H1 (cell line): ENCODE results near the gene RHOU. TPM values are rescaled to one million over a fixed set of nuclear protein-coding genes. Genes with fewer than 3 reads are reported as not detected.

Source experiments
- CTCF ChIA-PET: fragments of 300-600 bp; sonication (Branson Sonifier 250); formaldehyde crosslinking; loops from one replicate; lab custom pipeline; 2021; ENCODE audit not compliant: partially characterized antibody; lab: Charles Lee
- POLR2A ChIA-PET: fragments of 300-600 bp; sonication (Branson Sonifier 250); formaldehyde crosslinking; loops from one replicate; lab custom pipeline; 2021; ENCODE audit warnings: inconsistent platforms; ENCODE audit not compliant: partially characterized antibody; lab: Charles Lee
- DNase-seq, 2 experiments: peaks; one replicate each; pipeline versions ENCODE4 v3.0.0 to v3.0.0-alpha.2; 2010 to 2022; ENCODE audit warnings: low spot score in 2 of 2, low read depth in 1 of 2, mixed read lengths in 1 of 2
- FAIRE-seq: peaks from 2 replicates; lab custom pipeline; 2011; peaks lifted over from hg19 to GRCh38; lab: Jason Lieb, UNC
- H2AFZ ChIP-seq: 2 replicates; pipeline ENCODE4 v1.8.1; 2012; ENCODE audit warnings: low read length, inconsistent platforms
- H2AK5ac ChIP-seq: 2 replicates; pipeline ENCODE4 v1.6.1; 2013; ENCODE audit warnings: low read depth, low read length
- H2BK120ac ChIP-seq: replicated peaks from 2 replicates; pipeline ENCODE3; 2013; ENCODE audit warnings: low read depth, low read length, inconsistent platforms
- H2BK12ac ChIP-seq: 2 replicates; pipeline ENCODE4 v1.6.1; 2013; ENCODE audit warnings: low read depth, low read length
- H2BK15ac ChIP-seq: 2 replicates; pipeline ENCODE4 v1.6.1; 2013; ENCODE audit warnings: low read length
- H2BK20ac ChIP-seq: 2 replicates; pipeline ENCODE4 v1.6.1; 2013; ENCODE audit warnings: low read length
- H2BK5ac ChIP-seq: 2 replicates; pipeline ENCODE4 v1.6.1; 2013; ENCODE audit warnings: low read depth, low read length
- H3K14ac ChIP-seq: 2 replicates; pipeline ENCODE4 v1.6.1; 2013; ENCODE audit warnings: inconsistent platforms; ENCODE audit not compliant: insufficient read length
- H3K18ac ChIP-seq: 2 replicates; pipeline ENCODE4 v1.6.1; 2013; ENCODE audit warnings: low read length; ENCODE audit errors: extremely low read depth
- H3K23ac ChIP-seq: 2 replicates; pipeline ENCODE4 v1.6.1; 2013; ENCODE audit warnings: inconsistent platforms; ENCODE audit not compliant: insufficient read length
- H3K23me2 ChIP-seq: 2 replicates; pipeline ENCODE4 v1.6.1; 2013; ENCODE audit warnings: low read depth, low read length
- H3K27ac ChIP-seq: 2 replicates; pipeline ENCODE4 v1.6.1; 2011; ENCODE audit warnings: low read depth, low read length, inconsistent platforms
- H3K27me3 ChIP-seq, 4 experiments: replicated peaks in 1 of 4; 1 replicate in 1 of 4; 2 replicates in 3 of 4; pipeline versions ENCODE4 v1.6.1 to v1.8.1; 2011 to 2013; ENCODE audit warnings: low read length in 3 of 4, mild to moderate bottlenecking in 3 of 4, inconsistent platforms in 2 of 4, mixed read lengths in 2 of 4, moderate library complexity in 1 of 4; ENCODE audit not compliant: control insufficient read depth in 3 of 4, insufficient read depth in 3 of 4; ENCODE audit errors: extremely low read depth in 1 of 4
- H3K36me3 ChIP-seq, 4 experiments: 2 replicates each; pipeline versions ENCODE4 v1.6.1 to v1.8.1; 2011 to 2013; ENCODE audit warnings: mild to moderate bottlenecking in 4 of 4, low read length in 3 of 4, moderate library complexity in 2 of 4, control low read depth in 1 of 4, inconsistent platforms in 1 of 4; ENCODE audit not compliant: insufficient read depth in 4 of 4, control insufficient read depth in 2 of 4
- H3K4ac ChIP-seq: replicated peaks from 2 replicates; pipeline ENCODE3; 2013; ENCODE audit warnings: low read length, low read depth, mixed read lengths, inconsistent platforms; ENCODE audit not compliant: insufficient read length
- H3K4me1 ChIP-seq, 4 experiments: replicated peaks in 1 of 4; 1 replicate in 1 of 4; 2 replicates in 3 of 4; pipeline versions ENCODE4 v1.6.1 to v1.8.1; 2011 to 2013; ENCODE audit warnings: low read length in 3 of 4, inconsistent platforms in 2 of 4, mixed read lengths in 1 of 4; ENCODE audit not compliant: insufficient read depth in 4 of 4, control insufficient read depth in 3 of 4
- H3K4me2 ChIP-seq, 2 experiments: 2 replicates each; pipeline versions ENCODE4 v1.6.1 to v1.8.1; 2011 to 2013; ENCODE audit warnings: low read depth in 2 of 2, low read length in 2 of 2, control low read depth in 1 of 2, inconsistent platforms in 1 of 2, mild to moderate bottlenecking in 1 of 2; ENCODE audit not compliant: insufficient read depth in 1 of 2
- H3K4me3 ChIP-seq, 4 experiments: fragments of 200-600, 300-600 bp in 1 of 4; sonication (generic), shearing (Covaris generic), sonication (Bioruptor Twin) in 1 of 4; 2 replicates each; pipeline versions ENCODE4 v1.5.1 to v1.8.1; 2011 to 2016; ENCODE audit warnings: low read length in 4 of 4, low read depth in 3 of 4, control low read depth in 2 of 4, inconsistent platforms in 2 of 4, mild to moderate bottlenecking in 2 of 4, mixed read lengths in 1 of 4, moderate library complexity in 1 of 4; ENCODE audit not compliant: insufficient read depth in 2 of 4; ENCODE audit errors: extremely low read depth in 1 of 4
- H3K56ac ChIP-seq: replicated peaks from 2 replicates; pipeline ENCODE3; 2013; ENCODE audit warnings: low read depth, mild to moderate bottlenecking, mixed read lengths, low read length, inconsistent platforms; ENCODE audit not compliant: insufficient read length
- H3K79me1 ChIP-seq: 2 replicates; pipeline ENCODE4 v1.6.1; 2013; ENCODE audit warnings: low read depth, low read length, control low read depth
- H3K79me2 ChIP-seq, 2 experiments: 2 replicates each; pipeline versions ENCODE4 v1.6.1 to v1.8.1; 2012 to 2013; ENCODE audit warnings: low read length in 2 of 2, mild to moderate bottlenecking in 2 of 2, inconsistent platforms in 1 of 2; ENCODE audit not compliant: insufficient read depth in 2 of 2, control insufficient read depth in 1 of 2
- H3K9ac ChIP-seq, 4 experiments: replicated peaks in 1 of 4; 1 replicate in 1 of 4; 2 replicates in 3 of 4; pipeline versions ENCODE4 v1.6.1 to v1.8.1; 2011 to 2013; ENCODE audit warnings: low read depth in 3 of 4, low read length in 3 of 4, control low read depth in 2 of 4, mild to moderate bottlenecking in 2 of 4, moderate library complexity in 2 of 4, inconsistent platforms in 1 of 4; ENCODE audit errors: extremely low read depth in 1 of 4
- H3K9me3 ChIP-seq, 2 experiments: 2 replicates each; pipeline versions ENCODE4 v1.6.1 to v1.8.1; 2012 to 2013; ENCODE audit warnings: mild to moderate bottlenecking in 2 of 2, moderate library complexity in 2 of 2, control low read depth in 1 of 2, inconsistent platforms in 1 of 2, low read depth in 1 of 2, low read length in 1 of 2, mixed read lengths in 1 of 2; ENCODE audit not compliant: insufficient read depth in 2 of 2
- H4K20me1 ChIP-seq, 2 experiments: replicated peaks in 1 of 2; 2 replicates each; pipeline versions ENCODE3 to v1.8.1; 2011 to 2013; ENCODE audit warnings: inconsistent platforms in 2 of 2, low read length in 2 of 2, mild to moderate bottlenecking in 1 of 2; ENCODE audit not compliant: insufficient read depth in 2 of 2, control insufficient read depth in 1 of 2
- H4K5ac ChIP-seq: 2 replicates; pipeline ENCODE4 v1.6.1; 2013; ENCODE audit warnings: low read length, low read depth, mixed read lengths, inconsistent platforms; ENCODE audit not compliant: insufficient read length
- H4K8ac ChIP-seq: 2 replicates; pipeline ENCODE4 v1.8.0; 2013; ENCODE audit warnings: mild to moderate bottlenecking, moderate library complexity, low read length, inconsistent platforms; ENCODE audit not compliant: insufficient read depth; ENCODE audit errors: extremely low read depth
- H4K91ac ChIP-seq: replicated peaks from 2 replicates; pipeline ENCODE3; 2013; ENCODE audit warnings: low read length, mixed read lengths, inconsistent platforms; ENCODE audit not compliant: insufficient read length
- EZH2 ChIP-seq: fragments of 200-600 bp; sonication (generic); IDR thresholded peaks from 2 replicates; pipeline ENCODE4 v1.7.1; 2012; ENCODE audit warnings: low read depth, mild to moderate bottlenecking, moderate library complexity, low read length, inconsistent platforms; ENCODE audit not compliant: severe bottlenecking
- HDAC2 ChIP-seq, 2 experiments: fragments of 300-600 bp in 1 of 2; sonication (generic) in 1 of 2; IDR thresholded peaks; 2 replicates each; pipeline ENCODE4 v1.6.1; 2011 to 2012; ENCODE audit warnings: low read depth in 2 of 2, low read length in 2 of 2, mild to moderate bottlenecking in 2 of 2, moderate library complexity in 2 of 2, borderline replicate concordance in 1 of 2, inconsistent platforms in 1 of 2
- PHF8 ChIP-seq: fragments of 200-600 bp; sonication (generic); conservative IDR thresholded peaks from 2 replicates; pipeline ENCODE4 v1.7.1; 2012; ENCODE audit warnings: low read depth, mild to moderate bottlenecking, inconsistent platforms, low read length, moderate library complexity
- RAD21 ChIP-seq, 2 experiments: IDR thresholded peaks in 1 of 2; conservative IDR thresholded peaks in 1 of 2; 2 replicates each; pipeline ENCODE4 v1.6.1; 2011; ENCODE audit warnings: low read depth in 2 of 2, low read length in 2 of 2, improper control_type of control experiment in 1 of 2, inconsistent platforms in 1 of 2, mild to moderate bottlenecking in 1 of 2, moderate library complexity in 1 of 2
- TAF1 ChIP-seq: IDR thresholded peaks from 2 replicates; pipeline ENCODE4 v1.6.1; 2011; ENCODE audit warnings: mild to moderate bottlenecking, low read depth, low read length
- YY1 ChIP-seq: IDR thresholded peaks from 2 replicates; pipeline ENCODE4 v1.6.1; 2011; ENCODE audit warnings: low read depth, mild to moderate bottlenecking, low read length
- WGBS, 2 experiments: shearing (Covaris generic) in 1 of 2; methylation state at CpG; one replicate each; pipeline versions ENCODE4 v1.1.6 to v1.1.7; 2013 to 2015; ENCODE audit warnings: low lambda C conversion rate in 2 of 2, mixed read lengths in 2 of 2, inconsistent platforms in 1 of 2, low coverage in 1 of 2, missing lambda C conversion rate in 1 of 2; ENCODE audit not compliant: insufficient replicate concordance in 2 of 2, insufficient coverage in 1 of 2, insufficient read length in 1 of 2; ENCODE audit errors: extremely low coverage in 1 of 2, missing lambda C conversion rate in 1 of 2; 5-methylcytosine and 5-hydroxymethylcytosine counted together
- long read RNA-seq, 2 experiments: library from RNA in 1 of 2; library from capped mRNA in 1 of 2; stranded (forward); transcript quantifications; one replicate each; pipeline ENCODE4 v2.0.0, GENCODE V29; 2021; ENCODE audit warnings: inconsistent platforms in 1 of 2
- polyA minus RNA-seq, 3 experiments: library from RNA; depleted of rRNA, polyadenylated mRNA; stranded (reverse); fragments of >200 nt; gene quantifications; 1 replicate in 2 of 3; 2 replicates in 1 of 3; pipeline ENCODE4 v1.2.3, GENCODE V29; 2011
- polyA plus RNA-seq, 7 experiments: library from polyadenylated mRNA; depleted of rRNA in 3 of 7; stranded (reverse) in 5 of 7; unstranded in 2 of 7; fragments of >200 nt in 5 of 7; fragments of 200-250 nt in 2 of 7; gene quantifications; 1 replicate in 5 of 7; 2 replicates in 1 of 7; 4 replicates in 1 of 7; pipeline versions ENCODE4 v1.2.1 to v1.2.3, GENCODE V29; 2011 to 2013; ENCODE audit warnings: missing spikeins in 2 of 7, mixed read lengths in 2 of 7
- total RNA-seq: library from RNA; stranded (reverse); fragmentation: NEBNext Ultra II Directional; extraction: Animal tissue kit (Norgen Biotek cat#: 25700); gene quantifications from 2 replicates; pipeline ENCODE4 v1.2.1, GENCODE V29; 2021

The RHOU gene
- total RNA-seq (3.4 and 3.5 TPM in 2 replicates), polyA plus RNA-seq (2011; rRNA removed) (3.0 TPM in 2 replicates), polyA minus RNA-seq (2011; rRNA and poly(A)+ RNA removed) (4.1 and 5.0 TPM in 2 replicates)
- polyA plus RNA-seq (2011; cell fraction: cytosol; rRNA removed) = 2.5 TPM
- 1.7 TPM for polyA plus RNA-seq (2011; cell fraction: nucleus; rRNA removed)
- 3.1 to 4.5 TPM (median 3.6 TPM) in 4 replicates for polyA plus RNA-seq (2012, experiment 1 of 2)
- 0.60 TPM for polyA plus RNA-seq (2012, experiment 2 of 2)
- 2.9 TPM for polyA plus RNA-seq (2013, experiment 1 of 2)
- polyA plus RNA-seq (2013, experiment 2 of 2) = 3.3 TPM
- polyA minus RNA-seq (2011; cell fraction: cytosol; rRNA and poly(A)+ RNA removed) = 2.9 TPM
- polyA minus RNA-seq (2011; cell fraction: nucleus; rRNA and poly(A)+ RNA removed) = 1.8 TPM
- long read RNA-seq, experiment 1, full-length matches to known transcripts = 3 of 6 reads
- long read RNA-seq, experiment 1, partial matches to known transcripts = 0 of 6 reads
- long read RNA-seq, experiment 1, other reads (novel, unspliced or antisense) = 3 of 6 reads
- long read RNA-seq, experiment 2 = 0 reads

DNA sequence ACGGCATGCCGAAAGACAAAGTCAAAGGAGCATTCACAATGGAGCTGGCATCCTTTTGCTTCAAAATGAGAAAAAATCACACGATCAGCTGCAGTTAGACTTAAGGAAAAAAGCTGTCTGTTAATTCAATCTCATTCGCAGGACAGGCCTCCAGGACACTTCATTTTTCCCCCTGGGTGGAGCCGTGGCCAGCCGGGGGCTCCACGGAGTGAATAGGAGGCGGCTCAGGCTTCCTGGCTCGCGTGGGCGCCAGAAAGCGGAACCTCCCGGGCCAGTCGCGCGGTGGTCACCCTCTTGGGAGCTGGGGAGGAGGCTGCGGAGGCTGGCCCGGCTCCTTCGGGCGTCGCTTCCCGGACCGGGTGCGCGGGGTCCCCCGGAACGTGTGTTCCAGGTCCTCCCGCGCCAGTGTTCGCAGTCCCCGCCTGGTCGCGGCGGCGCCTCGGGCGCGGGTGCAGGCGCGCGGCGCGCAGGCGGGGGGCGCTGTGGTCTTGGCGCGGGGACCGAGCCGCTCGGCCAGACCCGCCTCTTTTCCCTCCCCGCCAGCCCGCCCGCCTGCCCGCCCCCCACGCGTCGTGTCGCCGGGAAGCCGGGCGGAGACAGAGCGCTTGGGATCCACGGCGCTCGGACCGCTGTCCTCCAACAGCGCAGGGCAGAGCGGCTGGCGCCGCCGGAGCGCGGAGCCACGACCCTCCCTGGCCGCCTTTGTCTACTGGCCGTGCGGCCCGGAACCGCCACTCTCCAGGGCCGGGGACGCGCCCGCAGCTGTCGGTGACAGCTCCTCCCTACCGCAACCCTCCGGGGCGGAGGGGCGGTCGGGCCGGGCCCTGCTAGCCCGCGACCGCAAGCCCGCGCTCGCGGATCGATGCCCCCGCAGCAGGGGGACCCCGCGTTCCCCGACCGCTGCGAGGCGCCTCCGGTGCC, at the start of gene RHOU:
Gene RHOU, plus strand, starts transcription at position 599 of the 921 bp plus-strand sequence. Its CDS starts 264 bp downstream, at position 863.
- DNase-seq (peak in 1 of 2 experiments; percentile 79), FAIRE-seq (no peak)
- Histone ChIP-seq H3K4me3 (peak within 1 kb of the TSS; percentile 50 to 66 (median 58)), H3K9me3 (no peaks in the 10 kb centered on the region), H2BK5ac (no peak within 1 kb of the TSS), H2BK15ac (no peak within 1 kb of the TSS), H3K14ac (no peak within 1 kb of the TSS), H4K5ac (no peak within 1 kb of the TSS), H3K27me3 (peaks cover 0 to 25% (median 11%) of the 10 kb centered on the region in 4 experiments; a peak in 5 of 7 replicates), H2BK12ac (no peak within 1 kb of the TSS; the same call in 1 of the 2 replicates), H3K79me2 (no peaks in the 10 kb centered on the region), H3K9ac (peak within 1 kb of the TSS in 2 of 4 experiments; percentile 38 to 54; a peak in 2 of 7 replicates), H3K4me2 (peak within 1 kb of the TSS; percentile 73 to 74), H2BK20ac (no peak within 1 kb of the TSS), H3K4ac (no peak within 1 kb of the TSS), H3K79me1 (0 out of 2 replicates have a peak, but pooled peaks cover 2% of the 10 kb centered on the region), H3K36me3 (no peaks in the 10 kb centered on the region), H4K20me1 (no peaks in the 10 kb centered on the region), H4K8ac (peak within 1 kb of the TSS; percentile 59), H3K27ac (no peak within 1 kb of the TSS), H2BK120ac (no peak within 1 kb of the TSS), H3K23ac (no peak within 1 kb of the TSS), H3K4me1 (peaks cover 0 to 3% (median 1%) of the 10 kb centered on the region in 4 experiments; a peak in 3 of 7 replicates), H2AK5ac (no peak within 1 kb of the TSS), H3K23me2 (no peaks in the 10 kb centered on the region; the same call in 1 of the 2 replicates), H3K56ac (no peak within 1 kb of the TSS), H4K91ac (no peak within 1 kb of the TSS), H3K18ac (0 out of 2 replicates have a peak within 1 kb of the TSS, but pooled peaks have one; percentile 12), H2AFZ (peak within 1 kb of the TSS; percentile 35; the same call in 1 of the 2 replicates)
- ChIA-PET POLR2A (interaction anchor here (0.7 to 1.0 kb wide), 2 partner anchors 70 to 468 kb away, joined by 3 read pairs; no protein-coding TSS in a partner anchor), CTCF (interaction anchor here (0.6 to 2.6 kb wide), 26 partner anchors 9 to 520 kb away, joined by 3 to 10 read pairs (median 4); no protein-coding TSS in a partner anchor)
- WGBS, 2 experiments = 8% methylated on average over 53 of the region's 107 CpGs; no CpG with 5 or more reads in 1 of the 2 experiments
- TF ChIP-seq HDAC2 (IDR thresholded peaks at IDR 0.05; ENCODE audit: borderline replicate concordance in 1 of 2, low read depth in 2 of 2, low read length in 2 of 2) (peak in 1 of 2 experiments; percentile 33; a peak in 1 of 4 replicates), RAD21 (IDR thresholded peaks at IDR 0.05 in 1 of 2, conservative IDR thresholded peaks at IDR 0.05 in 1 of 2; ENCODE audit: low read depth in 2 of 2, low read length in 2 of 2) (peak; percentile 42 to 68), EZH2 (no peak), TAF1 (0 out of 2 replicates have a peak, but pooled peaks have one; percentile 24), YY1 (no peak), PHF8 (no peak)
